ENCODE measurements around the gene FZD4. TPM values are rescaled to one million over a fixed set of nuclear protein-coding genes. Genes with fewer than 3 reads are reported as not detected.
"Not testable (repeated sequence)": the region's sequence is repeated elsewhere in the genome, so short reads cannot be mapped to it uniquely, and the experiment has no call there.

The FZD4 gene
- polyA plus RNA-seq, 4 donors = 0.22 to 12.2 (median 3.6) TPM

DNA sequence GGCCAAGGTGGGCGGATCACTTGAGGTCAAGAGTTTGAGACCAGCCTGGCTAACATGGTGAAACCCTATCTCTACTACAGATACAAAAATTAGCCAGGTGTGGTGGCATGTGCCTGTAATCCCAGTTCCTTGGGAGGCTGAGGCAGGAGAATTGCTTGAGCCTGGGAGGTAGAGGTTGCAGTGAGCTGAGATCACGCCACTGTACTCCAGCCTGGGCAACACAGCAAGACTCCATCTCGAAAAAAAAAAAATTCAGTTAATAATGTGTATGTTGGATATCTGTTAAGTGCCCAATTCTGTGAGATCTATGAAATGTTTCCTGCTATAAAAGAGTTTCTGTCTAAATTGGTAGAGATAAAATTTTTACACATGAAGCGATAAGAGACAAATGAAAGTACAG, 37.1 kb upstream of the FZD4 start:
- not testable (repeated sequence) for H3K4me1 ChIP-seq (ENCODE audit: control insufficient read depth in 3 of 3, insufficient read depth in 2 of 3, low read depth in 1 of 3, low read length in 2 of 3); FAIRE-seq; H3K36me3 ChIP-seq (ENCODE audit: control insufficient read depth in 3 of 3, insufficient read depth in 2 of 3, low read depth in 1 of 3, low read length in 3 of 3); H3K4me3 ChIP-seq (ENCODE audit: low read depth in 1 of 3, low read length in 3 of 3); H3K9me3 ChIP-seq (ENCODE audit: control insufficient read depth in 2 of 2, insufficient read depth in 1 of 2, low read depth in 1 of 2, low read length in 1 of 2); H3K27me3 ChIP-seq (ENCODE audit: control insufficient read depth in 3 of 3, insufficient read depth in 3 of 3, low read length in 3 of 3); H3K27ac ChIP-seq (ENCODE audit: low read depth in 1 of 3, low read length in 2 of 3); DNase-seq
- 86 to 96% (median 91%) methylated on average over 4 of the region's 4 CpGs for WGBS, 3 donors

DNA sequence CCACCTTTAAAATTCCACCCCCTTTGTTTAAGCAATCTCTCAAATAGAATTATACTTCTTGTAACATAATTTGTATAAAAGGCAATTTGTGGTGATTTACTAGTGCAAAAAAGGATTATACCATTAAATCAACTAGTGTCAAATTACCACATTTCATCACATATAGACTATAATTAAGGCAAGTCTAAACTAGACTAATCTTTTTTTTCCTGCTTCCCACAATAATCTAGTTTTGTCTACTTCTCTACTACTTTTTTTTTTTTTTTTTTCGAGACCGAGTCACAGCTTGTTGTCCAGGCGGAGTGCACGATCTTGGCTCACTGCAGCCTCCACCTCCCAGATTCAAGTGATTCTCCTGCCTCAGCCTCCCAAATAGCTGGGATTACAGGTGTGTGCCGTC, 36.1 kb upstream of the FZD4 start:
- H3K27me3 ChIP-seq (ENCODE audit: control insufficient read depth in 3 of 3, insufficient read depth in 3 of 3, low read length in 3 of 3) = no peaks in the 10 kb centered on the region
- 93 to 96% (median 95%) methylated on average over 5 of the region's 5 CpGs for WGBS, 3 donors
- H3K9me3 ChIP-seq (ENCODE audit: control insufficient read depth in 2 of 2, insufficient read depth in 1 of 2, low read depth in 1 of 2, low read length in 1 of 2) = no peaks in the 10 kb centered on the region
- no peaks in the 10 kb centered on the region for H3K4me1 ChIP-seq (ENCODE audit: control insufficient read depth in 3 of 3, insufficient read depth in 2 of 3, low read depth in 1 of 3, low read length in 2 of 3)
- no peak overlapping the region for H3K27ac ChIP-seq (ENCODE audit: low read depth in 1 of 3, low read length in 2 of 3)
- H3K4me3 ChIP-seq (ENCODE audit: low read depth in 1 of 3, low read length in 3 of 3) = no peak overlapping the region
- FAIRE-seq (no peak), DNase-seq (no peak)
- no peaks in the 10 kb centered on the region for H3K36me3 ChIP-seq (ENCODE audit: control insufficient read depth in 3 of 3, insufficient read depth in 2 of 3, low read depth in 1 of 3, low read length in 3 of 3)

DNA sequence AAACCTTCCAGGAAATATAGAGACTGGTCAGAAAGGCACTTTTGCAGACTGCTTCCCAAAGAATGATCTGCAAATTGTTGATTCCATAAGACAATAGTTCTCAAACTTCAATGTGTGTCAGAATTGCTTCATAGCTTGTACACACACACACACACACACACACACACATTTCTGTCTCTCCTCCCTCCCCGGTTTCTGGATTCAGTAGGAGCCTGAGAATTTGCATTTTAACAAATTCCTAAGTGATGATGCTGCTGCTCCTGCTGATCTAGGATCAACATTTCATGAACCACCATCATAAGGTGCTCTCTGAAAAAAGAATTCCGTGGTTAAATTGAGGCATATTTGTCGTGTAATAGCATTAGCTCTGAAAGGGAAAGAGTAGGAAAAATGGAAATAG, 35.3 kb upstream of the FZD4 start:
- 59 to 63% (median 59%) methylated on average over 3 of the region's 3 CpGs for WGBS, 3 donors
- Histone ChIP-seq H3K9me3 (ENCODE audit: control insufficient read depth in 2 of 2, insufficient read depth in 1 of 2, low read depth in 1 of 2, low read length in 1 of 2) (no peaks in the 10 kb centered on the region), H3K36me3 (ENCODE audit: control insufficient read depth in 3 of 3, insufficient read depth in 2 of 3, low read depth in 1 of 3, low read length in 3 of 3) (no peaks in the 10 kb centered on the region), H3K27me3 (ENCODE audit: control insufficient read depth in 3 of 3, insufficient read depth in 3 of 3, low read length in 3 of 3) (no peaks in the 10 kb centered on the region), H3K27ac (ENCODE audit: low read depth in 1 of 3, low read length in 2 of 3) (no peak overlapping the region), H3K4me1 (ENCODE audit: control insufficient read depth in 3 of 3, insufficient read depth in 2 of 3, low read depth in 1 of 3, low read length in 2 of 3) (no peaks in the 10 kb centered on the region), H3K4me3 (ENCODE audit: low read depth in 1 of 3, low read length in 3 of 3) (no peak overlapping the region)
- FAIRE-seq (no peak), DNase-seq (no peak)

DNA sequence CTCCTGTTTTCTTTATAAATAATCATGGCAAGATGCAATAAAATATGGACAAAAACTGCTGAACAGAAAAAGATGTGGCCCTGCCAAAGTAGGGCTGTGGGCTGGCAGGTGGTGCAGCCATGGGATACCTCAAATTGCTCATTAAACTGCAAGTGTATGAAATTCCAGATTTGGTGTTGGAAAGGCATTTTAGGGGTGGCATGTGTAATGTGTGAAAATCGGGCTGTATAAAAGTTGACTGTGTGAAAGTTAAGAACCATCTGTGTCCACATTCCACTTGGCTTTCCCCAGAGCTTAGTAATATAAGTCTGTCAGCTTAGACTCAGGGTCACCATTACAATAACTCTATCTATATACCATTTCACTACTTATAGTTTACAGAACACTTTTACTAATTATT, 34.8 kb upstream of the FZD4 start:
- H3K4me1 ChIP-seq (ENCODE audit: control insufficient read depth in 3 of 3, insufficient read depth in 2 of 3, low read depth in 1 of 3, low read length in 2 of 3) = no peaks in the 10 kb centered on the region
- no peak overlapping the region for H3K27ac ChIP-seq (ENCODE audit: low read depth in 1 of 3, low read length in 2 of 3)
- H3K36me3 ChIP-seq (ENCODE audit: control insufficient read depth in 3 of 3, insufficient read depth in 2 of 3, low read depth in 1 of 3, low read length in 3 of 3) = no peaks in the 10 kb centered on the region
- no peaks in the 10 kb centered on the region for H3K27me3 ChIP-seq (ENCODE audit: control insufficient read depth in 3 of 3, insufficient read depth in 3 of 3, low read length in 3 of 3)
- no peak overlapping the region for H3K4me3 ChIP-seq (ENCODE audit: low read depth in 1 of 3, low read length in 3 of 3)
- no peak for DNase-seq
- no peaks in the 10 kb centered on the region for H3K9me3 ChIP-seq (ENCODE audit: control insufficient read depth in 2 of 2, insufficient read depth in 1 of 2, low read depth in 1 of 2, low read length in 1 of 2)
- no peak for FAIRE-seq
- WGBS, 3 donors = 38 to 52% (median 39%) methylated on average over 1 of the region's 1 CpG

DNA sequence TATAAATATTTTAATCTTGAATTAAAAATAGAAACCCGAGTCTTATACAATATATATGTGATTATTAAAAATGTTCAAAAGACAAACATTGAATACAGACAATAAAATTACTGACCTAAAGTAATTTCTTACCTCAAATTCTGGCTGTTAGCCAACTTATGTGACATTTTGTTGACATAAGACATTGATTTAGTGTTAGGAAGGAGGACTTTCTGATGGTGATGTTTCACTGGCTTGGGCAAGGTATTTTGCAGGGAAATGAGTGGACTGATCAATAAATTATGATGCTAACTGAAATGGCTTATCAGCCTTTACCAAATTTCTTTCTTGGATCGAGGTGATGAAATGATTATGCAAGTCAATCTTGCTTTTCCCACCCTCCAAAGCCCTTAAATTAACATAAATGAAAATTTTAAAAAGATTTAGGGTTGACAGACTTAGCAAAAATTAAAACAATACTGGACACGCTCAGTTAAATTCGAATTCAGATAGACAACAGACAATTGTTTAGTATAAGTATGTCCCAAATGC, 33.2 kb upstream of the FZD4 start:
- no peaks in the 10 kb centered on the region for H3K4me1 ChIP-seq (ENCODE audit: control insufficient read depth in 3 of 3, insufficient read depth in 2 of 3, low read depth in 1 of 3, low read length in 2 of 3)
- 59 to 75% (median 64%) methylated on average over 4 of the region's 4 CpGs for WGBS, 3 donors
- no peaks in the 10 kb centered on the region for H3K27me3 ChIP-seq (ENCODE audit: control insufficient read depth in 3 of 3, insufficient read depth in 3 of 3, low read length in 3 of 3)
- DNase-seq (no peak), FAIRE-seq (no peak)
- H3K9me3 ChIP-seq (ENCODE audit: control insufficient read depth in 2 of 2, insufficient read depth in 1 of 2, low read depth in 1 of 2, low read length in 1 of 2) = no peaks in the 10 kb centered on the region
- no peaks in the 10 kb centered on the region for H3K36me3 ChIP-seq (ENCODE audit: control insufficient read depth in 3 of 3, insufficient read depth in 2 of 3, low read depth in 1 of 3, low read length in 3 of 3)
- H3K4me3 ChIP-seq (ENCODE audit: low read depth in 1 of 3, low read length in 3 of 3) = no peak overlapping the region
- no peak overlapping the region for H3K27ac ChIP-seq (ENCODE audit: low read depth in 1 of 3, low read length in 2 of 3)

DNA sequence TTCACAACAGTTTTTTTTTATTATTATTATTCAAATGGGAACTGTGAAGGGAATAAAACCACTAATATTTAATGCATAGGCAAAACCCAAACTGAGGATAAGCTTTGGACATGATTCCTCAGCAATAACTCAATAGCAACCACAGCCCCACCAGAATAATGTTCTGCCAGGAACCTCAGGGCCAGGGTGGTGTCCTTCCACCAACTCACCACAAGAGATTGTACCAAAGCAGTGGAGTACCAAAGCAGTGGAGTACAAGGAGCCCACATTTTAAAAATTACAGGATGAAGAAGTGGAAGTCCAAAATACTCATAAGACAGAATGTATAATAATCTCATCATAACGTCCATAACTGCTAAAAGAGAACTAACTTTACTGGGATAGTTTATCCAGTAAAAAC, 32.5 kb upstream of the FZD4 start:
- DNase-seq = no peak
- no peaks in the 10 kb centered on the region for H3K36me3 ChIP-seq (ENCODE audit: control insufficient read depth in 3 of 3, insufficient read depth in 2 of 3, low read depth in 1 of 3, low read length in 3 of 3)
- H3K4me3 ChIP-seq (ENCODE audit: low read depth in 1 of 3, low read length in 3 of 3) = no peak overlapping the region
- H3K27me3 ChIP-seq (ENCODE audit: control insufficient read depth in 3 of 3, insufficient read depth in 3 of 3, low read length in 3 of 3) = no peaks in the 10 kb centered on the region
- no peaks in the 10 kb centered on the region for H3K9me3 ChIP-seq (ENCODE audit: control insufficient read depth in 2 of 2, insufficient read depth in 1 of 2, low read depth in 1 of 2, low read length in 1 of 2)
- no peak overlapping the region for H3K27ac ChIP-seq (ENCODE audit: low read depth in 1 of 3, low read length in 2 of 3)
- no peaks in the 10 kb centered on the region for H3K4me1 ChIP-seq (ENCODE audit: control insufficient read depth in 3 of 3, insufficient read depth in 2 of 3, low read depth in 1 of 3, low read length in 2 of 3)
- no peak for FAIRE-seq
- WGBS, 3 donors = 73 to 86% (median 81%) methylated on average over 1 of the region's 1 CpG

DNA sequence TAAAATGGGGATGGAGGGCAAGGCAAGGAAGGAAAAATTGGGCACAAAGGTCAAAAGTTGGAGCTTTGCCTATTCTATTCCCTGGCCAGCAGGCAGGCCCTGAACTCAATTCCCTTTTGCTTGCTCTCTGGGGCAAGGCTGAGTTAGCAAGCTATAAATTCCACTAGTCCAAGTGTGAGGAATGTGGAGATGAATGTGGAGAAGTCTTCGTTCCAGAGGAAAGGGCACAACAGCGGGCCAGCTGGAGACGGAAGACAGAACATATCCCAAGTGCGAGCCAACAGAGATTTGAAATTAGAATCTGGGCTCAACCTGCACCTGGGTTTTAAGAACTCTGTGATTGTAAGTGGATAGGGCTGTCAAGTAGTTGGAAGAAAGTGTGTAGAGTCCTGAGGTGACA, 29.5 kb upstream of the FZD4 start:
- DNase-seq (no peak), FAIRE-seq (no peak)
- H3K4me1 ChIP-seq (ENCODE audit: control insufficient read depth in 3 of 3, insufficient read depth in 2 of 3, low read depth in 1 of 3, low read length in 2 of 3) = no peaks in the 10 kb centered on the region
- H3K4me3 ChIP-seq (ENCODE audit: low read depth in 1 of 3, low read length in 3 of 3) = no peak overlapping the region
- H3K36me3 ChIP-seq (ENCODE audit: control insufficient read depth in 3 of 3, insufficient read depth in 2 of 3, low read depth in 1 of 3, low read length in 3 of 3) = no peaks in the 10 kb centered on the region
- WGBS, 3 donors = 89 to 94% (median 93%) methylated on average over 4 of the region's 4 CpGs
- H3K27me3 ChIP-seq (ENCODE audit: control insufficient read depth in 3 of 3, insufficient read depth in 3 of 3, low read length in 3 of 3) = no peaks in the 10 kb centered on the region
- H3K9me3 ChIP-seq (ENCODE audit: control insufficient read depth in 2 of 2, insufficient read depth in 1 of 2, low read depth in 1 of 2, low read length in 1 of 2) = no peaks in the 10 kb centered on the region
- no peak overlapping the region for H3K27ac ChIP-seq (ENCODE audit: low read depth in 1 of 3, low read length in 2 of 3)

DNA sequence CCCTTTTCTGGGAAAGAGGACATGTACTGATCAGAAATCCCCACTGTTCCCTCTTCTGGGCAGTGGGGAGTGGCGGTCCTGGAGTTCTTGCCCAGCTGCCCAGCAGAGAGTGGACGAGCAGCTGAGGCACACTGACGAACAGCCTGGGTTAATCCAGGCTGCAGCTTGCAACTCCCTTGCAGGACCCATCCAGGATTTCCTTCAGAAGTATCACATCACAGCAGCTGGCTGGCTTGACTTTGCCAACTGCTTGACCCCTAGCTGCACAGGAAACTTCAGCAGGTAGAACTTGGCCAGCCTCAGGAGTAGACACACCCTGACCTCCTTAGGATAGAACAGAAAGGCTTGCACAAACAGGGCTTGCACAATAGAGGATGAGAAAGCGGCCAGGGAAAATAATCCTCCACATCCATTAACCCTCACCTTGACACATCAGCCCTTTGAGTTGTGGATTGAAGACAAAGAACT, 27.9 kb upstream of the FZD4 start:
- H3K4me3 ChIP-seq (ENCODE audit: low read depth in 1 of 3, low read length in 3 of 3) = no peak overlapping the region
- FAIRE-seq = no peak

DNA sequence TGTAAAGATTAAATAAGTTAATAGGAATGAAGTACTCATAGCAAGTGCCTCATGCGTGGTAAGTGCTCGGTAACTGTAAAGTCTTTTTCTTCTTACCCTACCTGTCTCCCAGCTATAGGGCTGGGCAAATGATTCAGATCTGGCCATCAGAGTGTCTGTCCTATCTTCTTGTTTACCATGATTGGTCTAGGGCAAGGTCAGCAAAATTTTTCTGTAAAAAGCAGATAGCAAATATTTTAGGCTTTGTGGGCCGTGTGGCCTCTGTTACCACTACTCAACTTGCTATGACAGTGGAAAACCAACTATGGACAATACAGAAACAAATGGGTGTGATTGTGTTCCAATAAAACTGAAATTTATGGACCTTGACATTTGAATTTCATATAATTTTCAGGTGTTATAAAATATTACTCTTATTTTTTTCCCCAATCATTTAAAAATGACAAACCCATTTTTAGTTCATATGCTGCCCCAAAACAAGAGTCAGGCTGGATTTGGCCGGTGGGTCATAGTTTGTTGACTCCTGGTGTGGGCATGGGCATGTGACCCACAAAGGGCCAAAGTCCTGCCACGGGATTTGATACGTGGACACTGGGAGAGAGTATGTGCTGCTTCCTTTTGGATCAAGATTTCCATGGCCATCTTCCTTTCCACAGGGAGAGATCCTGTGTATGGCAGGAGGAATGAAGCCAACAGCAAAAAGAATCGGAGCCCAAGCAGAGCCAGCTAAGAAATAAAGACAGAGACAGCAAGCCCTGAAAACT, 26.8 kb upstream of the FZD4 start:
- H3K4me1 ChIP-seq (ENCODE audit: control insufficient read depth in 3 of 3, insufficient read depth in 2 of 3, low read depth in 1 of 3, low read length in 2 of 3) = no peaks in the 10 kb centered on the region
- no peaks in the 10 kb centered on the region for H3K36me3 ChIP-seq (ENCODE audit: control insufficient read depth in 3 of 3, insufficient read depth in 2 of 3, low read depth in 1 of 3, low read length in 3 of 3)
- no peak overlapping the region for H3K27ac ChIP-seq (ENCODE audit: low read depth in 1 of 3, low read length in 2 of 3)
- WGBS, 3 donors = 64 to 83% (median 70%) methylated on average over 7 of the region's 7 CpGs
- H3K27me3 ChIP-seq (ENCODE audit: control insufficient read depth in 3 of 3, insufficient read depth in 3 of 3, low read length in 3 of 3) = no peaks in the 10 kb centered on the region
- DNase-seq = no peak
- no peak for FAIRE-seq
- no peak overlapping the region for H3K4me3 ChIP-seq (ENCODE audit: low read depth in 1 of 3, low read length in 3 of 3)
- no peaks in the 10 kb centered on the region for H3K9me3 ChIP-seq (ENCODE audit: control insufficient read depth in 2 of 2, insufficient read depth in 1 of 2, low read depth in 1 of 2, low read length in 1 of 2)

More for the DNA sequence above, 27.9 kb upstream of the FZD4 start:
- H3K27me3 ChIP-seq (ENCODE audit: control insufficient read depth in 3 of 3, insufficient read depth in 3 of 3, low read length in 3 of 3) = no peaks in the 10 kb centered on the region
- H3K27ac ChIP-seq (ENCODE audit: low read depth in 1 of 3, low read length in 2 of 3) = no peak overlapping the region
- H3K9me3 ChIP-seq (ENCODE audit: control insufficient read depth in 2 of 2, insufficient read depth in 1 of 2, low read depth in 1 of 2, low read length in 1 of 2) = no peaks in the 10 kb centered on the region
- DNase-seq = peak in 1 of 2 donors; percentile 12
- H3K4me1 ChIP-seq (ENCODE audit: control insufficient read depth in 3 of 3, insufficient read depth in 2 of 3, low read depth in 1 of 3, low read length in 2 of 3) = no peaks in the 10 kb centered on the region
- H3K36me3 ChIP-seq (ENCODE audit: control insufficient read depth in 3 of 3, insufficient read depth in 2 of 3, low read depth in 1 of 3, low read length in 3 of 3) = no peaks in the 10 kb centered on the region
- 77 to 81% (median 81%) methylated on average over 4 of the region's 4 CpGs for WGBS, 3 donors

Measured in small intestine (tissue), 7 donors.